B cell (primary cell): ENCODE results near the gene RARRES2. TPM values are rescaled to one million over a fixed set of nuclear protein-coding genes. Genes with fewer than 3 reads are reported as not detected.

ENCODE experiments used
- ATAC-seq: fragments of 200-7000 bp; cut with Tn5 transposase; one replicate; pipeline ENCODE4 v1.10.0; 2021; ENCODE audit warnings: low read depth, mild to moderate bottlenecking, moderate number of reproducible peaks, moderate library complexity
- CTCF ChIA-PET: fragments of 350-600 bp; sonication (Branson Sonifier 250); formaldehyde crosslinking; loops from one replicate; lab custom pipeline; 2021; ENCODE audit warnings: antibody characterized with exemption, inconsistent platforms; lab: Charles Lee
- POLR2A ChIA-PET: fragments of 350-600 bp; sonication (Branson Sonifier 250); formaldehyde crosslinking; loops from one replicate; lab custom pipeline; 2021; ENCODE audit warnings: antibody characterized with exemption; lab: Charles Lee
- DNase-seq: peaks from one replicate; pipeline ENCODE4 v3.0.0; 2013
- H2AFZ ChIP-seq: 2 replicates; pipeline ENCODE4 v1.6.1; 2012; ENCODE audit warnings: mild to moderate bottlenecking, low read depth, low read length; ENCODE audit not compliant: insufficient read depth, poor library complexity, severe bottlenecking
- H3K27ac ChIP-seq, 2 donors: 1 replicate in 1 of 2; 2 replicates in 1 of 2; pipeline ENCODE4 v1.5.1; 2012 to 2013; ENCODE audit warnings: low read length in 2 of 2, mild to moderate bottlenecking in 2 of 2, moderate library complexity in 1 of 2
- H3K27me3 ChIP-seq, 4 experiments: fragments of 200-600 bp in 1 of 4; sonication (generic) in 1 of 4; replicated peaks in 1 of 4; 1 replicate in 2 of 4; 2 replicates in 2 of 4; pipeline versions ENCODE4 v1.6.1 to v1.7.0; 2013 to 2016; ENCODE audit warnings: low read length in 3 of 4, mild to moderate bottlenecking in 2 of 4, mixed read lengths in 1 of 4, moderate library complexity in 1 of 4; ENCODE audit not compliant: insufficient read depth in 4 of 4, control insufficient read depth in 3 of 4; ENCODE audit errors: control extremely low read depth in 1 of 4
- H3K36me3 ChIP-seq, 2 experiments: replicated peaks in 1 of 2; 1 replicate in 1 of 2; 2 replicates in 1 of 2; pipeline versions ENCODE4 v1.6.1 to v1.7.1; 2013; ENCODE audit warnings: low read length in 1 of 2; ENCODE audit not compliant: insufficient read depth in 2 of 2, control insufficient read depth in 1 of 2; ENCODE audit errors: control extremely low read depth in 1 of 2, extremely low read depth in 1 of 2
- H3K4me1 ChIP-seq, 2 donors: fragments of 200-600 bp in 1 of 2; sonication (generic) in 1 of 2; 1 replicate in 1 of 2; 2 replicates in 1 of 2; pipeline versions ENCODE4 v1.5.1 to v1.6.1; 2013 to 2017; ENCODE audit warnings: low read length in 2 of 2; ENCODE audit not compliant: control insufficient read depth in 2 of 2, insufficient read depth in 2 of 2
- H3K4me2 ChIP-seq: replicated peaks from 2 replicates; pipeline ENCODE3; 2012; ENCODE audit warnings: mild to moderate bottlenecking, low read depth, low read length; ENCODE audit not compliant: poor library complexity, severe bottlenecking
- H3K4me3 ChIP-seq, 5 experiments: fragments of 200-600 bp in 1 of 5; sonication (generic) in 1 of 5; 1 replicate in 3 of 5; 2 replicates in 2 of 5; pipeline versions ENCODE4 v1.5.1 to v1.7.0; 2011 to 2016; ENCODE audit warnings: low read length in 4 of 5, mild to moderate bottlenecking in 4 of 5, low read depth in 2 of 5, control low read depth in 1 of 5, moderate library complexity in 1 of 5; ENCODE audit not compliant: insufficient read depth in 1 of 5; ENCODE audit errors: control extremely low read depth in 1 of 5, extremely low read depth in 1 of 5
- H3K79me2 ChIP-seq: fragments of 200-600 bp; sonication (generic); one replicate; pipeline ENCODE4 v1.6.0; 2016; ENCODE audit warnings: low read length; ENCODE audit not compliant: control insufficient read depth, insufficient read depth
- H3K9ac ChIP-seq: fragments of 200-600 bp; sonication (generic); 2 replicates; pipeline ENCODE4 v1.6.1; 2017; ENCODE audit warnings: mild to moderate bottlenecking, low read length, moderate library complexity
- H3K9me3 ChIP-seq, 3 donors: one replicate each; pipeline versions ENCODE4 v1.6.1 to v1.7.1; 2013; ENCODE audit warnings: low read length in 2 of 3; ENCODE audit not compliant: control insufficient read depth in 2 of 3, insufficient read depth in 1 of 3; ENCODE audit errors: control extremely low read depth in 1 of 3
- H4K20me1 ChIP-seq: 2 replicates; pipeline ENCODE4 v1.6.0; 2012; ENCODE audit warnings: mild to moderate bottlenecking, low read length; ENCODE audit not compliant: insufficient read depth, control insufficient read depth, poor library complexity, severe bottlenecking
- H3K27ac Mint-ChIP-seq: one replicate; pipeline ENCODE4 v1.8.0; 2021; ENCODE audit warnings: mixed read lengths
- H3K27me3 Mint-ChIP-seq: one replicate; pipeline ENCODE4 v1.8.0; 2021; ENCODE audit warnings: mixed read lengths
- H3K4me1 Mint-ChIP-seq: one replicate; pipeline ENCODE4 v1.8.0; 2021; ENCODE audit warnings: mixed read lengths
- H3K4me3 Mint-ChIP-seq: one replicate; pipeline ENCODE4 v1.8.0; 2021; ENCODE audit warnings: mixed read lengths
- H3K9me3 Mint-ChIP-seq: one replicate; pipeline ENCODE4 v1.8.0; 2022; ENCODE audit warnings: mixed read lengths; ENCODE audit not compliant: insufficient read depth
- CTCF ChIP-seq: fragments of 200-600 bp; IDR thresholded peaks from one replicate; pipeline ENCODE4 v1.8.0; 2022; ENCODE audit warnings: antibody characterized with exemption, mild to moderate bottlenecking
- EZH2 ChIP-seq: IDR thresholded peaks from 2 replicates; pipeline ENCODE4 v1.6.1; 2012; ENCODE audit warnings: borderline replicate concordance, low read depth, mild to moderate bottlenecking, moderate library complexity, low read length; ENCODE audit not compliant: insufficient read depth, poor library complexity, severe bottlenecking
- WGBS: methylation state at CpG from one replicate; pipeline ENCODE4 v1.1.5; 2013; ENCODE audit warnings: missing lambda C conversion rate; ENCODE audit not compliant: insufficient coverage; 5-methylcytosine and 5-hydroxymethylcytosine counted together
- intact Hi-C: fragments of 100-400 bp; cut with micrococcal nuclease; formaldehyde crosslinking; loops from one replicate; pipeline ENCODE4 v1.10.0; 2022
- polyA plus RNA-seq: library from polyadenylated mRNA; depleted of rRNA; stranded (reverse); fragments of >200 nt; gene quantifications from 2 replicates; pipeline ENCODE4 v1.2.3, GENCODE V29; 2012
- total RNA-seq, 2 donors: library from RNA; stranded (reverse); fragments of 120-200 nt in 1 of 2; gene quantifications; 1 replicate in 1 of 2; 2 replicates in 1 of 2; pipeline versions ENCODE4 v1.2.3 to v1.2.4, GENCODE V29; 2013 to 2022

The RARRES2 gene
- total and polyA plus RNA-seq, 2 donors (not counting 1 experiment from before 2014, with no cell fraction given), result not detected

GRCh38 chr7:150314639-150315239, 26.7 kb downstream of the RARRES2 start:
- Histone ChIP-seq H3K4me2 (no peak overlapping the region), H3K27me3 (no peaks in the 10 kb centered on the region), H3K9ac (no peak overlapping the region), H3K79me2 (peaks cover 12% of the 10 kb centered on the region), H4K20me1 (no peaks in the 10 kb centered on the region), H3K9me3 (no peaks in the 10 kb centered on the region), H3K27ac (no peak overlapping the region), H3K4me1 (peaks cover 2 to 8% of the 10 kb centered on the region in 2 donors), H2AFZ (no peak overlapping the region), H3K4me3 (no peak overlapping the region), H3K36me3 (no peaks in the 10 kb centered on the region)
- DNase-seq (no peak), ATAC-seq (no peak)
- Mint-ChIP-seq H3K4me1 (peaks cover 8% of the 10 kb centered on the region), H3K9me3 (no peaks in the 10 kb centered on the region), H3K27me3 (no peaks in the 10 kb centered on the region), H3K4me3 (no peak overlapping the region), H3K27ac (no peak overlapping the region)
- no peak for TF ChIP-seq EZH2
- no peak for TF ChIP-seq CTCF
- POLR2A ChIA-PET, result no interaction called here
- intact Hi-C loops, result no loop called here
- no CpG with 5 or more reads among the region's 5 CpGs for WGBS
- CTCF ChIA-PET, result no interaction called here

GRCh38 chr7:150313870-150314269, 27.6 kb downstream of the RARRES2 start:
- CTCF ChIA-PET, result no interaction called here
- no peak overlapping the region for H3K4me3 ChIP-seq

More at GRCh38 chr7:150313870-150314269, 27.6 kb downstream of the RARRES2 start:
- 95% methylated on average over 6 of the region's 6 CpGs for WGBS
- Histone ChIP-seq H3K36me3 (no peaks in the 10 kb centered on the region), H3K27me3 (no peaks in the 10 kb centered on the region), H2AFZ (no peak overlapping the region), H3K79me2 (peaks cover 12% of the 10 kb centered on the region), H3K27ac (no peak overlapping the region), H3K4me2 (no peak overlapping the region), H3K4me1 (peaks cover 0 to 2% of the 10 kb centered on the region in 2 donors), H3K9ac (no peak overlapping the region), H3K9me3 (no peaks in the 10 kb centered on the region), H4K20me1 (no peaks in the 10 kb centered on the region)
- Mint-ChIP-seq H3K9me3 (no peaks in the 10 kb centered on the region), H3K27me3 (no peaks in the 10 kb centered on the region), H3K27ac (no peak overlapping the region), H3K4me1 (peaks cover 6% of the 10 kb centered on the region), H3K4me3 (no peak overlapping the region)
- intact Hi-C loops, result no loop called here
- ATAC-seq (no peak), DNase-seq (no peak)
- no peak for TF ChIP-seq CTCF
- no peak for TF ChIP-seq EZH2
- POLR2A ChIA-PET, result no interaction called here
